Endothelial cell of umbilical vein (primary cell): Measurements from ENCODE around the gene DAPL1. TPM values are rescaled to one million over a fixed set of nuclear protein-coding genes. Genes with fewer than 3 reads are reported as not detected.

Source experiments
- BruUV-seq: library from RNA; stranded (reverse); fragments of 400-500 nt; replicated peaks from 2 replicates; lab custom pipeline; 2021; lab: Mats Ljungman, UMichigan
- CTCF ChIA-PET: fragments of 300-600, 350-600 bp; sonication (Branson Sonifier 250); formaldehyde crosslinking; loops from one replicate; lab custom pipeline; 2021; ENCODE audit warnings: antibody characterized with exemption, inconsistent platforms; lab: Charles Lee
- POLR2A ChIA-PET: fragments of 300-600, 350-600 bp; sonication (Branson Sonifier 250); formaldehyde crosslinking; loops from one replicate; lab custom pipeline; 2021; ENCODE audit warnings: antibody characterized with exemption, inconsistent platforms; lab: Charles Lee
- DNase-seq: peaks from one replicate; pipeline ENCODE4 v3.0.0-alpha.2; 2011; ENCODE audit warnings: low read depth, low spot score
- FAIRE-seq: peaks from 2 replicates; lab custom pipeline; 2011; peaks lifted over from hg19 to GRCh38; lab: Jason Lieb, UNC
- H2AFZ ChIP-seq: 2 replicates; pipeline ENCODE4 v1.6.0; 2012; ENCODE audit warnings: low read depth, low read length, control low read depth, inconsistent platforms
- H3K27ac ChIP-seq: 2 replicates; pipeline ENCODE4 v1.5.1; 2011; ENCODE audit warnings: low read depth, mild to moderate bottlenecking, control low read depth, low read length, moderate library complexity; ENCODE audit not compliant: insufficient read depth
- H3K27me3 ChIP-seq, 2 experiments: 2 replicates each; pipeline versions ENCODE4 v1.6.0 to v1.6.1; 2011; ENCODE audit warnings: low read length in 2 of 2, mixed read lengths in 1 of 2; ENCODE audit not compliant: control insufficient read depth in 2 of 2, insufficient read depth in 2 of 2
- H3K36me3 ChIP-seq, 2 experiments: 2 replicates in 1 of 2; 3 replicates in 1 of 2; pipeline ENCODE4 v1.5.1; 2011; ENCODE audit warnings: low read length in 2 of 2, mild to moderate bottlenecking in 1 of 2, moderate library complexity in 1 of 2; ENCODE audit not compliant: control insufficient read depth in 2 of 2, insufficient read depth in 2 of 2; ENCODE audit errors: extremely low read depth in 1 of 2
- H3K4me1 ChIP-seq: 3 replicates; pipeline ENCODE4 v1.5.1; 2011; ENCODE audit warnings: mild to moderate bottlenecking, low read length; ENCODE audit not compliant: control insufficient read depth, insufficient read depth; ENCODE audit errors: extremely low read depth
- H3K4me2 ChIP-seq: 2 replicates; pipeline ENCODE4 v1.6.1; 2011; ENCODE audit warnings: low read length, control low read depth, mixed read lengths; ENCODE audit not compliant: insufficient read depth
- H3K4me3 ChIP-seq, 3 experiments: fragments of 200-600 bp in 1 of 3; sonication (generic), shearing (Covaris generic) in 1 of 3; replicated peaks in 1 of 3; 2 replicates each; pipeline ENCODE4 v1.5.1; 2011 to 2016; ENCODE audit warnings: control low read depth in 3 of 3, low read length in 3 of 3, mild to moderate bottlenecking in 2 of 3, inconsistent platforms in 1 of 3, low read depth in 1 of 3, moderate library complexity in 1 of 3; ENCODE audit not compliant: insufficient read depth in 1 of 3
- H3K79me2 ChIP-seq: 2 replicates; pipeline ENCODE4 v1.6.0; 2012; ENCODE audit warnings: low read length, inconsistent platforms; ENCODE audit not compliant: control insufficient read depth, insufficient read depth
- H3K9ac ChIP-seq: replicated peaks from 2 replicates; pipeline ENCODE3; 2011; ENCODE audit warnings: low read length, control low read depth; ENCODE audit not compliant: insufficient read depth; ENCODE audit errors: extremely low read depth
- H3K9me1 ChIP-seq: replicated peaks from 3 replicates; pipeline ENCODE4 v1.6.0; 2011; ENCODE audit warnings: mild to moderate bottlenecking, low read length; ENCODE audit not compliant: control insufficient read depth, insufficient read depth; ENCODE audit errors: extremely low read depth
- H3K9me3 ChIP-seq: replicated peaks from 2 replicates; pipeline ENCODE4 v1.5.1; 2012; ENCODE audit warnings: low read length, inconsistent platforms; ENCODE audit not compliant: control insufficient read depth, insufficient read depth
- H4K20me1 ChIP-seq: replicated peaks from 2 replicates; pipeline ENCODE3; 2011; ENCODE audit warnings: mild to moderate bottlenecking, low read length; ENCODE audit not compliant: control insufficient read depth, insufficient read depth; ENCODE audit errors: extremely low read depth
- CTCF ChIP-seq, 2 donors: IDR thresholded peaks; 1 replicate in 1 of 2; 2 replicates in 1 of 2; pipeline ENCODE4 v1.5.1; 2011; ENCODE audit warnings: low read length in 2 of 2, mild to moderate bottlenecking in 2 of 2, moderate library complexity in 2 of 2, control low read depth in 1 of 2, inconsistent platforms in 1 of 2, low read depth in 1 of 2; ENCODE audit not compliant: insufficient read depth in 1 of 2; ENCODE audit errors: extremely low read depth in 1 of 2
- EZH2 ChIP-seq: IDR thresholded peaks from 2 replicates; pipeline ENCODE4 v1.6.1; 2012; ENCODE audit warnings: borderline replicate concordance, low read depth, mild to moderate bottlenecking, moderate library complexity, low read length, inconsistent platforms; ENCODE audit not compliant: severe bottlenecking
- FOS ChIP-seq: IDR thresholded peaks from 2 replicates; pipeline ENCODE4 v1.6.1; 2011; ENCODE audit warnings: mild to moderate bottlenecking, low read length, moderate library complexity, borderline replicate concordance; ENCODE audit not compliant: insufficient read depth
- GATA2 ChIP-seq: IDR thresholded peaks from 2 replicates; pipeline ENCODE4 v1.7.0; 2011; ENCODE audit warnings: low read depth, mild to moderate bottlenecking, moderate library complexity, mixed read lengths, low read length; ENCODE audit not compliant: insufficient read length, insufficient read depth
- JUN ChIP-seq: IDR thresholded peaks from 2 replicates; pipeline ENCODE4 v1.6.1; 2011; ENCODE audit warnings: borderline replicate concordance, low read depth; ENCODE audit not compliant: insufficient read length, insufficient read depth
- MAX ChIP-seq: IDR thresholded peaks from 2 replicates; pipeline ENCODE4 v1.6.1; 2011; ENCODE audit not compliant: insufficient read depth, insufficient read length
- MYC ChIP-seq: IDR thresholded peaks from one replicate; pipeline ENCODE4 v1.6.1; 2011; ENCODE audit warnings: mild to moderate bottlenecking, low read depth, low read length
- POLR2A ChIP-seq: IDR thresholded peaks from 2 replicates; pipeline ENCODE4 v1.6.1; 2012; ENCODE audit warnings: low read depth, mild to moderate bottlenecking, control low read depth, low read length
- POLR2AphosphoS5 ChIP-seq: IDR thresholded peaks from 2 replicates; pipeline ENCODE4 v1.6.1; 2012; ENCODE audit warnings: low read depth, mild to moderate bottlenecking, control low read depth, low read length, moderate library complexity; ENCODE audit not compliant: insufficient read depth
- dilution Hi-C: fragments of 300-500 bp; cut with MboI; formaldehyde crosslinking; loops from one replicate; pipeline ENCODE4 v1.15.0; 2019; ENCODE audit warnings: low sequenced_read_pairs; ENCODE audit not compliant: extremely low pct_ligation_motif_present
- intact Hi-C: fragments of 100-400 bp; cut with micrococcal nuclease; formaldehyde crosslinking; loops from one replicate; pipeline ENCODE4 v1.10.0; 2022
- polyA plus RNA-seq, 4 experiments: library from polyadenylated mRNA; depleted of rRNA in 3 of 4; stranded (reverse) in 3 of 4; unstranded in 1 of 4; fragments of >200 nt; gene quantifications; 2 replicates each; pipeline versions ENCODE4 v1.2.1 to v1.2.3, GENCODE V29; 2011 to 2012; ENCODE audit warnings: missing spikeins in 1 of 4
- total RNA-seq: library from RNA; stranded (reverse); gene quantifications from 2 replicates; pipeline ENCODE4 v1.2.3, GENCODE V29; 2021

DAPL1 gene
- total and polyA plus RNA-seq, 2 donors (not counting 3 experiments of a cell fraction or from before 2014, with no cell fraction given) = not detected

GRCh38 chr2:158805936-158806335, 10.8 kb downstream of the DAPL1 start:
- Histone ChIP-seq H3K4me3 (no peak overlapping the region), H3K4me1 (no peaks in the 10 kb centered on the region), H3K36me3 (no peaks in the 10 kb centered on the region), H3K27me3 (peaks cover 8% of the 10 kb centered on the region in 2 experiments), H4K20me1 (no peaks in the 10 kb centered on the region), H3K27ac (no peak overlapping the region), H3K9me3 (no peaks in the 10 kb centered on the region), H3K9me1 (no peaks in the 10 kb centered on the region), H2AFZ (no peak overlapping the region), H3K9ac (no peak overlapping the region), H3K79me2 (no peaks in the 10 kb centered on the region), H3K4me2 (no peak overlapping the region)
- no peak for DNase-seq
- ChIA-PET POLR2A (no interaction called here), CTCF (no interaction called here)
- no peak for TF ChIP-seq FOS
- no peak for TF ChIP-seq POLR2A
- TF ChIP-seq JUN = no peak
- TF ChIP-seq CTCF (IDR thresholded peaks at IDR 0.05; ENCODE audit: extremely low read depth in 1 of 2, insufficient read depth in 1 of 2, low read depth in 1 of 2, low read length in 2 of 2) = no peak
- TF ChIP-seq MAX = no peak
- TF ChIP-seq MYC = no peak
- no peak for TF ChIP-seq EZH2
- no peak for TF ChIP-seq POLR2AphosphoS5
- TF ChIP-seq GATA2 = no peak
- no peak for FAIRE-seq
- dilution Hi-C loops (no loop called here), intact Hi-C loops (no loop called here)
- no TSS peak for BruUV-seq
